ENCODE measurements around the gene FFAR4.
"Not testable (repeated sequence)": the region's sequence is repeated elsewhere in the genome, so short reads cannot be mapped to it uniquely, and the experiment has no call there.

The FFAR4 gene

GRCh38 chr10:93566435-93567276 lies at the start of gene FFAR4:
Gene FFAR4 (plus strand): TSS chr10:93566665. CDS start chr10:93566721, 56 bp downstream.
- in situ Hi-C loops (cut with MboI; ENCODE audit: low sequenced_read_pairs) = no loop called here

GRCh38 chr10:93518531-93518930 lies 47.9 kb upstream of the FFAR4 start:
- in situ Hi-C loops (cut with MboI; ENCODE audit: low sequenced_read_pairs) = loop anchor here (25.0 kb wide), 1 partner anchor 431 kb away; no protein-coding TSS in a partner anchor

GRCh38 chr10:93535293-93535692 lies 31.2 kb upstream of the FFAR4 start:
- in situ Hi-C loops (cut with MboI; ENCODE audit: low sequenced_read_pairs) = no loop called here

- in situ Hi-C loops (cut with MboI; ENCODE audit: low sequenced_read_pairs) = not testable (repeated sequence)
Measured at GRCh38 chr10:93540871-93541270, 25.6 kb upstream of the FFAR4 start.

- in situ Hi-C loops (cut with MboI; ENCODE audit: low sequenced_read_pairs) = no loop called here
Measured at GRCh38 chr10:93541402-93542357, 24.8 kb upstream of the FFAR4 start.

GRCh38 chr10:93542358-93542791 lies 24.1 kb upstream of the FFAR4 start:
- in situ Hi-C loops (cut with MboI; ENCODE audit: low sequenced_read_pairs) = no loop called here

GRCh38 chr10:93546995-93547394 lies 19.5 kb upstream of the FFAR4 start:
- in situ Hi-C loops (cut with MboI; ENCODE audit: low sequenced_read_pairs) = not testable (repeated sequence)

- in situ Hi-C loops (cut with MboI; ENCODE audit: low sequenced_read_pairs) = no loop called here
Measured at GRCh38 chr10:93547522-93547921, 18.9 kb upstream of the FFAR4 start.

- in situ Hi-C loops (cut with MboI; ENCODE audit: low sequenced_read_pairs) = no loop called here
Measured at GRCh38 chr10:93548376-93549071, 17.9 kb upstream of the FFAR4 start.

- in situ Hi-C loops (cut with MboI; ENCODE audit: low sequenced_read_pairs) = no loop called here
Measured at GRCh38 chr10:93550606-93551005, 15.9 kb upstream of the FFAR4 start.

GRCh38 chr10:93552780-93553179 lies 13.7 kb upstream of the FFAR4 start:
- in situ Hi-C loops (cut with MboI; ENCODE audit: low sequenced_read_pairs) = no loop called here

GRCh38 chr10:93553482-93554315 lies 12.8 kb upstream of the FFAR4 start:
- in situ Hi-C loops (cut with MboI; ENCODE audit: low sequenced_read_pairs) = no loop called here

GRCh38 chr10:93554316-93554663 lies 12.2 kb upstream of the FFAR4 start:
- in situ Hi-C loops (cut with MboI; ENCODE audit: low sequenced_read_pairs) = no loop called here

- in situ Hi-C loops (cut with MboI; ENCODE audit: low sequenced_read_pairs) = loop anchor here (5.0 kb wide), 1 partner anchor 122 kb away; no protein-coding TSS in a partner anchor
Measured at GRCh38 chr10:93554760-93555432, 11.6 kb upstream of the FFAR4 start.

- in situ Hi-C loops (cut with MboI; ENCODE audit: low sequenced_read_pairs) = loop anchor here (5.0 kb wide), 1 partner anchor 118 kb away; no protein-coding TSS in a partner anchor
Measured at GRCh38 chr10:93559490-93559889, 7.0 kb upstream of the FFAR4 start.

GRCh38 chr10:93560541-93560940 lies 5.9 kb upstream of the FFAR4 start:
- in situ Hi-C loops (cut with MboI; ENCODE audit: low sequenced_read_pairs) = no loop called here

- in situ Hi-C loops (cut with MboI; ENCODE audit: low sequenced_read_pairs) = no loop called here
Measured at GRCh38 chr10:93565446-93565845, 1.0 kb upstream of the FFAR4 start.

GRCh38 chr10:93567277-93568104 lies 1.0 kb downstream of the FFAR4 start:
- in situ Hi-C loops (cut with MboI; ENCODE audit: low sequenced_read_pairs) = no loop called here

- in situ Hi-C loops (cut with MboI; ENCODE audit: low sequenced_read_pairs) = no loop called here
Measured at GRCh38 chr10:93568105-93568390, 1.6 kb downstream of the FFAR4 start.

All from HL-60/S4 treated with phorbol 12-myristate 13-acetate at 8.2 ng/mL for 4 days and 3 days (cell line).